ENCODE results near the gene ITPKA. TPM values are rescaled to one million over a fixed set of nuclear protein-coding genes. Genes with fewer than 3 reads are reported as not detected.

Gene ITPKA
- polyA plus RNA-seq, 4 donors, result 0.55 to 0.91 (median 0.78) TPM

- no peak for DNase-seq (ENCODE audit: low read depth in 4 of 4, low spot score in 2 of 4)
These were observed 4.0 kb upstream of the ITPKA start for GRCh38 chr15:41489641-41490040.

GRCh38 chr15:41490355-41490754, 3.3 kb upstream of the ITPKA start:
- no peak for DNase-seq (ENCODE audit: low read depth in 4 of 4, low spot score in 2 of 4)

DNA sequence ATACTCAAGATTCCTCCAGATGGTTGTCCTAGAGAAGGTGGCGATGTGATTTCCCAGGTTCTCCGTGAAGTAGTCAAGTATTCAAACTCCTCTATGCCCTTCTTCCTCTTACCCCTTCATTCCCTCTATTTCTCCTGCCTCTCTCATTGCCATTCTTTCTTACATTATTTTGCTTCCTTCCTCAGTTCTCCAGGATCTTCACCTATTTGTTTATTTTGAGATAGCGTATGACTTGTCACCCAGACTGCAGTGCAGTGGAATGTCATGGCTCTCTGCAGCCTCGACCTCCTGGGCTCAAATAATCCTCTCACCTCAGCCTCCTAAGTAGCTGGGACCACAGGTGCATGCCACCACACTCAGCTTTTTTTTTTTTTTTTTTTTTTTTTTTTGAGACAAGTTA, 1.8 kb upstream of the ITPKA start:
- DNase-seq (ENCODE audit: low read depth in 4 of 4, low spot score in 2 of 4), result no peak

GRCh38 chr15:41492597-41493204, 973 bp upstream of the ITPKA start:
- no peak for DNase-seq (ENCODE audit: low read depth in 4 of 4, low spot score in 2 of 4)

- no peak for DNase-seq (ENCODE audit: low read depth in 4 of 4, low spot score in 2 of 4)
These were observed 172 bp downstream of the ITPKA start for GRCh38 chr15:41493902-41494189.

- DNase-seq (ENCODE audit: low read depth in 4 of 4, low spot score in 2 of 4), result no peak
These were observed 682 bp downstream of the ITPKA start for GRCh38 chr15:41494190-41494921.

DNA sequence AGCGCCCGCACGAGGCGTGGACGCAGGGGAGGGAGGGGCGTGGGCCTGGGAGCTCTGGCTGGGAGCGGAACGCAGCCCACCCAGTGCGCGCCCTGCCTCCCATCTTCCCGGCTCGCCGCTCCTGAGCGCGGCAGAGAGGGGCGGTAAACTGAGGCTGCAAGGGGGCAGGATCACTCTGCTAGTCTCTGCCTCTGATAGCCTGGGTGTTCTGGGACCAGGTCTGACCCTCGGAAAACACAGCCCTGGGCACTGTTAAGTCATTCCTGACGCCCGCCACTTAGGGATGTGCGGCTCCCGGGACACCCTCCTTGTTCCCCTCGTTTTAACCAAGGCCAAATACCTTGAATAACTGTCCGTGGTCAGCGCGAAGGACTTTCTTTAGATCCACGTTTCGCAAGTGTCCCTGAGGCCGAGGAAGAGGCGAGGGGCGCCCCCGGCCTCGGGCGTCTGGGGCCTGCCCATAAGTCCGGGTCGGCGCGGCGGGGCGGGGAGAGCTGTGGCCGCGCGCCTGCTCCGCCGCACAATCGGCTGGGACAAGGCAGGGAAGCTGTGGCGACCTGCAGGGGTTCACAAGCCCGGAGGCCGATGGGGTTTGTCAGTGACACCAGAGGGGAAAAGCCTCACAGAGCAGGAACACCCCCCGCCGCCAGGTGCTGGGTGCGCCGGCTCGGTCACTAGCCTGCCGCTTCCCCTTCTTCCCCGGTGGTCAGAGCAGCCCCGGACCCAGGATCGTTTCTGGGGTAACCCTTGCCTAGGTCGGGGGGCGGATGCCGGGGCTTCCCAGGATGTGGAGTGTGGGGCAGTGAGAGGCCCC, 1.5 kb downstream of the ITPKA start:
- DNase-seq (ENCODE audit: low read depth in 4 of 4, low spot score in 2 of 4), result no peak

DNA sequence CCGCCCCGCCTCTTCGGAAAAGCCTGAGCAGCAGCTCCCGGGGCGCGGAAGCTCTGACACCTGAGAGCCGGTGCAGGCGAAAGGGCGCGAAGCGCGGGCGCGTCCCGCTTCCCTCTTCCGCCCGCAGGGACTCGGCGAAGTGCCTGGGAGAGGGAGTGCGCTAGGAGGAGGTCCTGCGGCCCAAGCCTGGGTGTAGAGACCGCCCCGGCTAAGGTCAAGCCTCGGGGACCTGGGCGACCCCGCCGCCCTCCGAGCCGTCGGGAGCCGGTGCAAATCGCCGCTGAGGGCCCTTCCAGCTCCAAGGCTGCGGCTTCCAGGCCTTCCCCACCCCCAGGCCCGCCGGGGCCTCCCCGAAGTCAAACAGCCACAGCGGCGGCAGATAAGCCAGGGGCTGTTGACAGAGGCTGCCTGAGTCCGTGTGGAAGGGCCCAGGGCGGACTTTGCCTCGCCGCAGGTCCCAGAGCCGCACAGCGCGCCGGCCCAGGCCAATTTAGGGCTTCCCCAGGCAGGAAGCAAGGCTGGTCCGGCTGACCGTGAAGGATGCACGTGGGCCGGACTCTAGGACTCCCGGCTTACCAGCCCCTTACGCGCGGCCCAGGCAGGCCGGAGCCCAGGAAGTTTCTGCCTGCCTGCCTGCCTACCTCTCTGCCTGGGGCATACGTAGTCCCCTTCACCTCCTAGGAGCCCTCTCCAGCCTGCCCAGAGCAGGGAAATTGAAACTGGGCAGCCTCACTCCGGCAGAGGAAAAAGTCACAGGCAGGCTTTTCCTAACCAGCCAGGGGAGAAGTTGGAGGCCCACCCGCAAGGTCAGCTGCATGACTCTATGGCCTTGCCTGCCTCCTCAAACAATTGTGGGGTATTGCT, 2.3 kb downstream of the ITPKA start:
- no peak for DNase-seq (ENCODE audit: low read depth in 4 of 4, low spot score in 2 of 4)

- no peak for DNase-seq (ENCODE audit: low read depth in 4 of 4, low spot score in 2 of 4)
These were observed 5.0 kb downstream of the ITPKA start for GRCh38 chr15:41498657-41499056.

GRCh38 chr15:41499109-41499851, 5.6 kb downstream of the ITPKA start:
- no peak for DNase-seq (ENCODE audit: low read depth in 4 of 4, low spot score in 2 of 4)

DNA sequence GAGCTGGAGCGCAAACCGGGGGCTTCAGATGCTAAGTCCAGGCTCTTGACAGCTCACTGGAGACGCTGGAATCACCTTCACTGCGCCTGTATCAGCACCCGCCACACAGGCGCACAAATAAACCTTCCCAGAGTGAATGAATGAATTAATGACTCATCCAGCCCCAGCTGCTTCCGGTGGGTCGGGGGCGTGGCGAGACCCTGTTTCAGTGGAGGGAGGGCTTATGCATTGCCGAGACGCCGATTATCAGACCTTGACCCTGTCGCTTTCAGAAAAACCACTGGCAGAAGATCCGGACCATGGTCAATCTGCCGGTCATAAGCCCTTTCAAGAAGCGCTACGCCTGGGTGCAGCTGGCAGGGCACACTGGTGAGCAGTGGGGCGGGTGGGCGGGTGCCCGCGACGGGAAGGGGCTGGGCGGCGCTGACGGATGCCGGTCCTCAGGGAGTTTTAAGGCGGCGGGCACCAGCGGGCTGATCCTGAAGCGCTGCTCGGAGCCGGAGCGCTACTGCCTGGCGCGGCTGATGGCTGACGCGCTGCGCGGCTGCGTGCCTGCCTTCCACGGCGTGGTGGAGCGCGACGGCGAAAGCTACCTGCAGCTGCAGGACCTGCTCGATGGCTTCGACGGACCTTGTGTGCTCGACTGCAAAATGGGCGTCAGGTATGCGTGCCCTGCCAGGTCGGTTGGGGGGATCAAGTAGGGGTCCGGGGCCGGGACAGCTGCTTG, 7.7 kb downstream of the ITPKA start:
- no peak for DNase-seq (ENCODE audit: low read depth in 4 of 4, low spot score in 2 of 4)

GRCh38 chr15:41501931-41502794, 8.5 kb downstream of the ITPKA start:
- DNase-seq (ENCODE audit: low read depth in 4 of 4, low spot score in 2 of 4), result no peak

DNA sequence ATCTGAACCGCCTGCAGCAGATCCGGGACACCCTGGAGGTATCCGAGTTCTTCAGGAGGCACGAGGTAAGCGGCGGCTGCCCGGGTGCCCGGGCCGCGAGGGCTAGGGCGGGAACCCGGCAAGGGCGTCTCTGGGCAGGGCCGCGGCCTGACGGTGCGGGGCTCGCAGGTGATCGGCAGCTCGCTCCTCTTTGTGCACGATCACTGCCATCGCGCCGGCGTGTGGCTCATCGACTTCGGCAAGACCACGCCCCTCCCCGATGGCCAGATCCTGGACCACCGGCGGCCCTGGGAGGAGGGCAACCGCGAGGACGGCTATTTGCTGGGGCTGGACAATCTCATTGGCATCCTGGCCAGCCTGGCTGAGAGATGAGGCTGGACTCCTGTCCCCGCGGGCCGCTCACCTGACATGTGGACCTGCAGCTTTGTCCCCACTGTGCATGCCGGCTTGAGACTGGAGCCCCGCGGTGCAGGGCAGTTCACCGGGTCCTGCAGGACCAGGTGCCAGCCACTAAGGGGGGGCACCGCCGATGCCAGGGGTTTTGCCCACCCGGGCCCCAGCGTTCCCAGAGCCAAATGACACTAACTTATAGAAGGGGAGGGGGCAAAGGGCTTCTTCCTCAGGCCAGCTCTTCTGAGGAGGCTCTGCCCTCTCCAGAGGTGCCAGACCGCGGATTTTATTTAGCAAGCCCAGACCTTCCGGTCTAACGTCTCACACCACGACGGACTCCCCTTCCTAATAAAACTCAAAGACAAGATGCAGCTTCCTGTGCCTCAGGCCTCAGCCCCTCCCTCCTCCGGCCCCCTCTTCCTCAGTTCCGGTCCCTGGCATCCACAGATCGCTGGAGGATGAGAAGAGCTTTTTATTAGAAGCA, 9.4 kb downstream of the ITPKA start:
- no peak for DNase-seq (ENCODE audit: low read depth in 4 of 4, low spot score in 2 of 4)

- DNase-seq (ENCODE audit: low read depth in 4 of 4, low spot score in 2 of 4), result no peak
These were observed 10.0 kb downstream of the ITPKA start for GRCh38 chr15:41503669-41504010.

DNA sequence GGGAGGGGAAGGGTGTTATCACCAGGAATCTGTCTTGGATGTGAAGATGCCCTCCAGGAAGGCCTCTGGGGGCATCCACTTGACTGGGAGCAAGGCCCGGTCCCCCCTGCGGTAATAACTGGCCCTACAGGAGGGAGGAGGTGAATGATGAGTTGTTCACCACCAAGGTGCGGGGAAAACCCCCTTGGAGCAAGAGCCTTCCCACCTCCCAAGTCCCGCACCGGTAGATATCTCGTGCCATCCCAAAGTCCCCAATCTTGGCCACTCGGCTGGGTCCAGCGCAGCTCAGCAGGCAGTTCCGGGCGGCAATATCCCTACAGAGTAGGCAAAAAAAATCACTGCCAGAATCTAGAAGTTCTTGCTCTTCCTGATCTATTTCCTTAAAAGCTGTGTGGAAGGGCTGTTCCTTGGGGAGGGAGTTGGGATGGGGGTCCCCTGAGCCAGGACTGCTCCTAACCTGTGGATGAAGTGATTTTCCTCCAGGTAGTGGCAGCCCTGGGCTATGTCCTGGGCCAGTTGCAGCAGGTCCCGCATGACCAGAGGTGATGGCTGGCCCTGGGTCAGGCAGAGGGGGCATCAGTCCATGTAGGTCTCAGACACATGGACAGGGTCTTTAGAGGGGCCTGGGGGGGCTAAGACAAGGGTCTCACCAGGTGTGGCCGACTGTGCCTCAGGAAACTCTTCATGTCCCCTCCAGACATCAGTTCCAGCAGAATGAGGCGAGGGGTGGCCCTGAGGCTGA, 11.2 kb downstream of the ITPKA start:
- DNase-seq (ENCODE audit: low read depth in 4 of 4, low spot score in 2 of 4), result no peak

- no peak for DNase-seq (ENCODE audit: low read depth in 4 of 4, low spot score in 2 of 4)
These were observed 12.1 kb downstream of the ITPKA start for GRCh38 chr15:41505776-41506175.

- DNase-seq (ENCODE audit: low read depth in 4 of 4, low spot score in 2 of 4), result no peak
These were observed 13.2 kb downstream of the ITPKA start for GRCh38 chr15:41506796-41507341.
